ENCODE results near the gene TTBK2.

GRCh38 chr15:42693942-42694341 lies 226.6 kb downstream of the TTBK2 start:
- TF ChIP-seq CTCF (tag by site-specific recombination; IDR thresholded peaks at IDR 0.05) (no peak), OVOL3 (tag by site-specific recombination; IDR thresholded peaks at IDR 0.05) (no peak), BCL11A (tag by site-specific recombination; IDR thresholded peaks at IDR 0.05; ENCODE audit: low read depth) (no peak), ZSCAN30 (tag by site-specific recombination; IDR thresholded peaks at IDR 0.05) (no peak), ZNF561 (tag by site-specific recombination; IDR thresholded peaks at IDR 0.05; ENCODE audit: borderline replicate concordance) (no peak), MEIS1 (CRISPR knock-in tag; IDR thresholded peaks at IDR 0.05; ENCODE audit: borderline replicate concordance) (no peak), GLI4 (tag by site-specific recombination; IDR thresholded peaks at IDR 0.05) (no peak), KLF8 (tag by site-specific recombination; IDR thresholded peaks at IDR 0.05) (no peak), IKZF3 (tag by site-specific recombination; IDR thresholded peaks at IDR 0.05) (no peak)
- TF ChIP-seq, protein P1, sequence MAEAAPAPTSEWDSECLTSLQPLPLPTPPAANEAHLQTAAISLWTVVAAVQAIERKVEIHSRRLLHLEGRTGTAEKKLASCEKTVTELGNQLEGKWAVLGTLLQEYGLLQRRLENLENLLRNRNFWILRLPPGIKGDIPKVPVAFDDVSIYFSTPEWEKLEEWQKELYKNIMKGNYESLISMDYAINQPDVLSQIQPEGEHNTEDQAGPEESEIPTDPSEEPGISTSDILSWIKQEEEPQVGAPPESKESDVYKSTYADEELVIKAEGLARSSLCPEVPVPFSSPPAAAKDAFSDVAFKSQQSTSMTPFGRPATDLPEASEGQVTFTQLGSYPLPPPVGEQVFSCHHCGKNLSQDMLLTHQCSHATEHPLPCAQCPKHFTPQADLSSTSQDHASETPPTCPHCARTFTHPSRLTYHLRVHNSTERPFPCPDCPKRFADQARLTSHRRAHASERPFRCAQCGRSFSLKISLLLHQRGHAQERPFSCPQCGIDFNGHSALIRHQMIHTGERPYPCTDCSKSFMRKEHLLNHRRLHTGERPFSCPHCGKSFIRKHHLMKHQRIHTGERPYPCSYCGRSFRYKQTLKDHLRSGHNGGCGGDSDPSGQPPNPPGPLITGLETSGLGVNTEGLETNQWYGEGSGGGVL (tag by site-specific recombination; IDR thresholded peaks at IDR 0.05): no peak

All from HEK293 (cell line).